A673 (cell line): Measurements from ENCODE around the gene P2RX1. TPM values are rescaled to one million over a fixed set of nuclear protein-coding genes. Genes with fewer than 3 reads are reported as not detected.

Experiments used
- BruUV-seq: library from RNA; stranded (reverse); fragments of 400-500 nt; replicated peaks from 2 replicates; lab custom pipeline; 2021; lab: Mats Ljungman, UMichigan
- CTCF ChIA-PET: fragments of 300-600 bp; sonication (Branson Sonifier 250); formaldehyde crosslinking; loops from one replicate; lab custom pipeline; 2022; ENCODE audit warnings: antibody characterized with exemption; lab: Charles Lee
- POLR2A ChIA-PET: fragments of 300-600 bp; sonication (Branson Sonifier 250); formaldehyde crosslinking; loops from one replicate; lab custom pipeline; 2022; ENCODE audit warnings: antibody characterized with exemption; ENCODE audit not compliant: low non-redundant PET; lab: Charles Lee
- DNase-seq: peaks from one replicate; pipeline ENCODE4 v3.0.0-alpha.2; 2015; ENCODE audit warnings: low spot score
- H3K27ac ChIP-seq: fragments of 200-600 bp; sonication (generic); 2 replicates; pipeline ENCODE4 v1.5.1; 2016; ENCODE audit warnings: mixed run types, low read depth, mild to moderate bottlenecking, mixed read lengths, antibody characterized with exemption, low read length; ENCODE audit not compliant: poor library complexity, severe bottlenecking
- H3K27me3 ChIP-seq: fragments of 200-600 bp; sonication (generic); replicated peaks from 2 replicates; pipeline ENCODE4 v1.6.1; 2017; ENCODE audit warnings: mixed run types, low read depth, mild to moderate bottlenecking, mixed read lengths, antibody characterized with exemption, low read length; ENCODE audit not compliant: insufficient read depth, poor library complexity
- H3K36me3 ChIP-seq: fragments of 200-600 bp; sonication (generic); 2 replicates; pipeline ENCODE4 v1.6.1; 2016; ENCODE audit warnings: mixed run types, mild to moderate bottlenecking, mixed read lengths, antibody characterized with exemption, low read length; ENCODE audit not compliant: insufficient read depth, poor library complexity, severe bottlenecking
- H3K4me1 ChIP-seq: fragments of 200-600 bp; sonication (generic); 2 replicates; pipeline ENCODE4 v1.6.1; 2017; ENCODE audit warnings: mixed run types, mild to moderate bottlenecking, mixed read lengths, antibody characterized with exemption, low read length; ENCODE audit not compliant: insufficient read depth, poor library complexity, severe bottlenecking
- H3K4me3 ChIP-seq: fragments of 200-600 bp; sonication (generic); 2 replicates; pipeline ENCODE4 v1.5.1; 2016; ENCODE audit warnings: low read depth, mixed run types, mild to moderate bottlenecking, mixed read lengths, low read length; ENCODE audit not compliant: poor library complexity, severe bottlenecking
- H3K9me3 ChIP-seq: fragments of 200-600 bp; sonication (generic); 2 replicates; pipeline ENCODE4 v1.6.1; 2016; ENCODE audit warnings: mixed run types, low read depth, mild to moderate bottlenecking, mixed read lengths, antibody characterized with exemption, low read length; ENCODE audit not compliant: poor library complexity, severe bottlenecking
- CTCF ChIP-seq: fragments of 300-800, 200-600 bp; sonication (generic); conservative IDR thresholded peaks from 2 replicates; pipeline ENCODE4 v1.5.1; 2017; ENCODE audit warnings: low read depth, mild to moderate bottlenecking, antibody characterized with exemption, low read length, moderate library complexity, mixed read lengths
- EZH2 ChIP-seq: fragments of 200-600 bp; sonication (generic); IDR thresholded peaks from 2 replicates; pipeline ENCODE4 v1.6.1; 2017; ENCODE audit warnings: borderline replicate concordance, low read depth, mild to moderate bottlenecking, mixed read lengths, antibody characterized with exemption, low read length; ENCODE audit not compliant: poor library complexity, severe bottlenecking
- intact Hi-C: fragments of 100-400 bp; cut with micrococcal nuclease; formaldehyde crosslinking; loops from one replicate; pipeline ENCODE4 v1.10.0; 2022; ENCODE audit not compliant: unreplicated experiment
- total RNA-seq: library from RNA; stranded (reverse); gene quantifications from 2 replicates; pipeline ENCODE4 v1.2.3, GENCODE V29; 2021

P2RX1 gene
- total RNA-seq, 1 experiment from 2014 or later, result 0.24 TPM

- POLR2A ChIA-PET, result no interaction called here
- no TSS peak for BruUV-seq
- intact Hi-C loops, result no loop called here
Observed at GRCh38 chr17:3951420-3951819, 35.2 kb upstream of the P2RX1 start.

DNA sequence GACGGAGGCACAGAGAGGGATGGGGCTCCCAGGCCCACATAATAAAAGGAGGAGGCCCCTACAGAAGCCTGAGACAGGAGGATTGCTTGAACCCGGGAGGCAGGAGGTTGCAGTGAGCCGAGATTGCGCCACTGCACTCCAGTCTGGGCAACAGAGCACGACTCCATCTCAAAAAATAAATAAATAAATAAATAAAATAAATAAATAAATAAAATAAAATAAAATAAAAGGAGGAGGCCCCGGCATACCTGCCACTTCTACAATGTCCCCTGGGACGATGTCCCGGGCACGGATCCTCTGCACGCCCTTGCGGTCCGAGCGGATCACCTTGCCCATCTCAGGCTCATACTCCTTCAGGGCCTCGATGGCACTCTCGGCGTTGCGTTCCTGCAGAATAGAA is 34.7 kb upstream of the P2RX1 start:
- DNase-seq, result no peak
- H3K27me3 ChIP-seq, result no peaks in the 10 kb centered on the region
- ChIA-PET POLR2A (no interaction called here), CTCF (no interaction called here)
- no peaks in the 10 kb centered on the region for H3K36me3 ChIP-seq
- H3K4me1 ChIP-seq, result no peaks in the 10 kb centered on the region
- intact Hi-C loops, result no loop called here
- no peak overlapping the region for H3K4me3 ChIP-seq
- H3K9me3 ChIP-seq, result no peaks in the 10 kb centered on the region
- TF ChIP-seq EZH2 (no peak), CTCF (no peak)
- BruUV-seq, result no TSS peak
- no peak overlapping the region for H3K27ac ChIP-seq

More at GRCh38 chr17:3951420-3951819, 35.2 kb upstream of the P2RX1 start:
- Histone ChIP-seq H3K36me3 (no peaks in the 10 kb centered on the region), H3K27me3 (no peaks in the 10 kb centered on the region), H3K4me3 (no peak overlapping the region), H3K27ac (no peak overlapping the region), H3K4me1 (no peaks in the 10 kb centered on the region), H3K9me3 (no peaks in the 10 kb centered on the region)
- CTCF ChIA-PET, result no interaction called here
- no peak for DNase-seq
- TF ChIP-seq EZH2, result no peak
- TF ChIP-seq CTCF, result no peak

- H3K4me1 ChIP-seq, result no peaks in the 10 kb centered on the region
- ChIA-PET POLR2A (no interaction called here), CTCF (no interaction called here)
- no peaks in the 10 kb centered on the region for H3K36me3 ChIP-seq
- no peak for TF ChIP-seq EZH2
- TF ChIP-seq CTCF, result no peak
- H3K27me3 ChIP-seq, result no peaks in the 10 kb centered on the region
- H3K9me3 ChIP-seq, result no peaks in the 10 kb centered on the region
- H3K27ac ChIP-seq, result no peak overlapping the region
- DNase-seq, result no peak
- H3K4me3 ChIP-seq, result no peak overlapping the region
- intact Hi-C loops, result no loop called here
- no TSS peak for BruUV-seq
Observed at GRCh38 chr17:3950584-3950983, 34.3 kb upstream of the P2RX1 start.
